ENCODE measurements around the gene GSK3B. TPM values are rescaled to one million over a fixed set of nuclear protein-coding genes. Genes with fewer than 3 reads are reported as not detected.

The GSK3B gene
- total and polyA plus RNA-seq, 2 donors (not counting 3 experiments of a cell fraction or from before 2014, with no cell fraction given) = 22.1 to 50.1 TPM

DNA sequence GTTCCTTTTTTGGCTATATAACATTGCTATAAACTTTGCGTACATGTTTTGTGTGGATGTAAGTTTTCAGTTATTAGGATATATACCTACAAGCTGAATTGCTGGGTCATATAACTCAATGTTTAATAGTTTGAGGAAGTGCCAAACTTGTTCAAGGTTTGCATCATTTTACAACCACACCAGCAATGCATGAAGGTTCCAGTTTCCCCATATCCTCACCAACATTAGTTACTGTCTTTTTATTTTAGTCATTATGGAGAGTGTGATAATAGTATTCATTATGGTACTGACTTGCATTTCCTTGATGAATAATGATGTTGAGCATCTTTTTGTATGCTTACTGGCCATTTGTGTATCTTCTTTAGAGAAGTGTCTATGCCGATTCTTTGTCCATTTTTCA is 200.1 kb downstream of the GSK3B start:
- no peak for TF ChIP-seq GATA2 (IDR thresholded peaks at IDR 0.05; ENCODE audit: insufficient read depth, insufficient read length, low read depth, low read length)
- no peak for TF ChIP-seq POLR2A (IDR thresholded peaks at IDR 0.05; ENCODE audit: low read depth, low read length)
- Histone ChIP-seq H3K9ac (replicated peaks; ENCODE audit: extremely low read depth, insufficient read depth, low read length) (no peak overlapping the region), H2AFZ (ENCODE audit: low read depth, low read length) (no peak overlapping the region), H3K4me3 (replicated peaks in 1 of 3; ENCODE audit: insufficient read depth in 1 of 3, low read depth in 1 of 3, low read length in 3 of 3) (no peak overlapping the region), H3K9me3 (replicated peaks; ENCODE audit: control insufficient read depth, insufficient read depth, low read length) (no peaks in the 10 kb centered on the region), H3K79me2 (ENCODE audit: control insufficient read depth, insufficient read depth, low read length) (no peaks in the 10 kb centered on the region), H3K9me1 (replicated peaks; ENCODE audit: control insufficient read depth, extremely low read depth, insufficient read depth, low read length) (no peaks in the 10 kb centered on the region), H3K4me2 (ENCODE audit: insufficient read depth, low read length) (no peak overlapping the region), H3K27me3 (ENCODE audit: control insufficient read depth in 2 of 2, insufficient read depth in 2 of 2, low read length in 2 of 2) (no peaks in the 10 kb centered on the region), H3K36me3 (ENCODE audit: control insufficient read depth in 2 of 2, extremely low read depth in 1 of 2, insufficient read depth in 2 of 2, low read length in 2 of 2) (no peaks in the 10 kb centered on the region), H3K4me1 (ENCODE audit: control insufficient read depth, extremely low read depth, insufficient read depth, low read length) (peaks cover 4% of the 10 kb centered on the region), H3K27ac (ENCODE audit: insufficient read depth, low read depth, low read length) (no peak overlapping the region), H4K20me1 (replicated peaks; ENCODE audit: control insufficient read depth, extremely low read depth, insufficient read depth, low read length) (no peaks in the 10 kb centered on the region)
- DNase-seq (ENCODE audit: low read depth, low spot score) = no peak
- no TSS peak for BruUV-seq (replicated peaks)
- ChIA-PET POLR2A (interaction anchor here (0.6 kb wide), 1 partner anchor 190 kb away, joined by 3 read pairs; no protein-coding TSS in a partner anchor), CTCF (interaction anchor here (1.3 to 3.0 kb wide), 4 partner anchors 10 to 309 kb away, joined by 3 to 33 read pairs (median 16); no protein-coding TSS in a partner anchor)
- intact Hi-C loops (cut with micrococcal nuclease) = loop anchor here (5.0 kb wide), 1 partner anchor 348 kb away; no protein-coding TSS in a partner anchor
- dilution Hi-C loops (cut with MboI; ENCODE audit: extremely low pct_ligation_motif_present, low sequenced_read_pairs) = no loop called here
- FAIRE-seq = no peak

DNA sequence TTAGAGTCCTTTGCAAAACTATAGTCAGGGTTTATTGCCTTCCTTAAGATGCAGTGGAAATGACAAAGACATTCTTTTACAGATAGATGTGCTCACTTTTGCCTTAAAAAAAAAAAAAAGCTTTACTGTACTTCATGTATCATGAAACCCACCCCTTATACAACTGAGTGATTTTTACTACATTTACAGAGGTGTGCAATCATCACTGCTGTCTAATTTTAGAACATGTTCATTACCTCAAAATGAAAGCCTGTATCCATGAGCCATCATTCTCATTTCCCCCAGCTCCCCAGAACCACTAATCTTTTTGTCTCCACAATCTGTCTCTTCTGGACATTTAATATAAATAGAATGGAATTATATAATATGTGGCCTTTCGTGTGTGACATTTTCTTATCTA is 200.5 kb downstream of the GSK3B start:
- H3K79me2 ChIP-seq (ENCODE audit: control insufficient read depth, insufficient read depth, low read length) = no peaks in the 10 kb centered on the region
- intact Hi-C loops (cut with micrococcal nuclease) (loop anchor here (5.0 kb wide), 1 partner anchor 349 kb away; no protein-coding TSS in a partner anchor), dilution Hi-C loops (cut with MboI; ENCODE audit: extremely low pct_ligation_motif_present, low sequenced_read_pairs) (no loop called here)
- no peaks in the 10 kb centered on the region for H3K36me3 ChIP-seq (ENCODE audit: control insufficient read depth in 2 of 2, extremely low read depth in 1 of 2, insufficient read depth in 2 of 2, low read length in 2 of 2)
- no peaks in the 10 kb centered on the region for H4K20me1 ChIP-seq (replicated peaks; ENCODE audit: control insufficient read depth, extremely low read depth, insufficient read depth, low read length)
- no peak overlapping the region for H3K9ac ChIP-seq (replicated peaks; ENCODE audit: extremely low read depth, insufficient read depth, low read length)
- H3K9me3 ChIP-seq (replicated peaks; ENCODE audit: control insufficient read depth, insufficient read depth, low read length) = no peaks in the 10 kb centered on the region
- TF ChIP-seq, protein P1, sequence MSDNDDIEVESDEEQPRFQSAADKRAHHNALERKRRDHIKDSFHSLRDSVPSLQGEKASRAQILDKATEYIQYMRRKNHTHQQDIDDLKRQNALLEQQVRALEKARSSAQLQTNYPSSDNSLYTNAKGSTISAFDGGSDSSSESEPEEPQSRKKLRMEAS (IDR thresholded peaks at IDR 0.05; ENCODE audit: insufficient read depth, insufficient read length) = no peak
- TF ChIP-seq POLR2A (IDR thresholded peaks at IDR 0.05; ENCODE audit: low read depth, low read length) (no peak), MYC (IDR thresholded peaks at IDR 0.05; ENCODE audit: low read depth, low read length) (no peak), JUN (IDR thresholded peaks at IDR 0.05; ENCODE audit: borderline replicate concordance, insufficient read depth, insufficient read length, low read depth) (no peak)
- no peak overlapping the region for H3K4me2 ChIP-seq (ENCODE audit: insufficient read depth, low read length)
- BruUV-seq (replicated peaks) = no TSS peak
- DNase-seq (ENCODE audit: low read depth, low spot score) (no peak), FAIRE-seq (no peak)
- no peak overlapping the region for H3K4me3 ChIP-seq (replicated peaks in 1 of 3; ENCODE audit: insufficient read depth in 1 of 3, low read depth in 1 of 3, low read length in 3 of 3)
- H3K4me1 ChIP-seq (ENCODE audit: control insufficient read depth, extremely low read depth, insufficient read depth, low read length) = peaks cover 4% of the 10 kb centered on the region
- H3K27ac ChIP-seq (ENCODE audit: insufficient read depth, low read depth, low read length) = no peak overlapping the region
- H3K27me3 ChIP-seq (ENCODE audit: control insufficient read depth in 2 of 2, insufficient read depth in 2 of 2, low read length in 2 of 2) = no peaks in the 10 kb centered on the region
- POLR2A ChIA-PET = interaction anchor here (0.6 kb wide), 1 partner anchor 191 kb away, joined by 3 read pairs; no protein-coding TSS in a partner anchor
- H3K9me1 ChIP-seq (replicated peaks; ENCODE audit: control insufficient read depth, extremely low read depth, insufficient read depth, low read length) = no peaks in the 10 kb centered on the region
- CTCF ChIA-PET = interaction anchor here (0.5 to 3.0 kb wide), 9 partner anchors 11 to 665 kb away, joined by 3 to 33 read pairs (median 6); partner anchors contain the start of gene GSK3B
- no peak overlapping the region for H2AFZ ChIP-seq (ENCODE audit: low read depth, low read length)
